ENCODE results near the gene NELFE.
"Not testable (repeated sequence)": the region's sequence is repeated elsewhere in the genome, so short reads cannot be mapped to it uniquely, and the experiment has no call there.

Gene NELFE, protein sequence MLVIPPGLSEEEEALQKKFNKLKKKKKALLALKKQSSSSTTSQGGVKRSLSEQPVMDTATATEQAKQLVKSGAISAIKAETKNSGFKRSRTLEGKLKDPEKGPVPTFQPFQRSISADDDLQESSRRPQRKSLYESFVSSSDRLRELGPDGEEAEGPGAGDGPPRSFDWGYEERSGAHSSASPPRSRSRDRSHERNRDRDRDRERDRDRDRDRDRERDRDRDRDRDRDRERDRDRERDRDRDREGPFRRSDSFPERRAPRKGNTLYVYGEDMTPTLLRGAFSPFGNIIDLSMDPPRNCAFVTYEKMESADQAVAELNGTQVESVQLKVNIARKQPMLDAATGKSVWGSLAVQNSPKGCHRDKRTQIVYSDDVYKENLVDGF

DNA sequence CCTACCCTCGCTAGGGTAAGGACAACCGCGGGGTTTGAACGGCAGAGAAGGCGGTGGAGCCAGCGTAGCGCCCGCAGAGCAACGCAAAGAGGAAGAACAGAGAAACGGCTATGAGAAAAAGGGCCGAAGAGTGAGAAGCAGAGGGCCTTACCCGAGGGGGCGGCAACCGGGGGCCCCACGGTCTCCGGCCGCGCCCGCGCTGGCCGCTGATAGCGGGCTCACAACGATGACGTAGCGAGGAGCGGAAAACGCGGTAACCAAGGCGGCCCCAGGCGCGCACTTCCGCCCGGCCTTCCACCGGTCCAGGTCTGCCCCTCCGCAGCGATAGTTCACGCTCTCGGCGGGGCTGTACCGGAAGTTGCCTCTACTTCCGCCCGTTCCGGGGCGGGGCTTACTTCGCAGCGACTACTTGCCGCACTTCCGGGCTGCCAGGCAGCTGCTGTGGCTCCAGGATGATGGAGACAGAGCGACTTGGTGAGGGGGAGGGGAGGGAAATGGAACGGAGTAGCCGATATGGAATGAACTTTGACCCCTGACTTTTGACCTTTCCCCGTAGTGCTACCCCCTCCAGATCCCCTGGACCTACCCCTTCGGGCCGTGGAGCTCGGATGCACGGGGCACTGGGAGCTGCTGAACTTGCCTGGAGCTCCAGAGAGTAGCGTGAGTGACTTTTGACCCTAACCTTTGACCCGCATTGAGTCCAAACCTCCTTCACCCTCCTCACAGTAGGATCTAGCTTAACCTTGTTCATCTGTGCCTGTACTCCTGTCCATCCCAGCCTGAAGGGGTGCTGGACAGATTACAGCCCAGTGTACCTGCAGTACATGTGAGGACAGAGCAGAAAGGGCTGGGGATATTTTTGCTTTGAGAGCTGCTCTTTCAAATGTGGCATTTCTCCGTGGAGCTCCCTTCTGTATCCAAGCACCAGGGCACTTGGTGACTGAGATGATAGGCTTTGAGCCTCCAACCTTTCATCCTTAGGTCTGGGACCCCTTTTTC lies at the start of gene NELFE, which contains the start of gene SKIC2:
NELFE (minus strand) TSS at position 231 of the 999 bp plus-strand sequence. CDS start 525 bp downstream, outside the sequence.
SKIC2 (plus strand) TSS at position 435 of the 999 bp plus-strand sequence; CDS start at position 453, 18 bp downstream.
- Mint-ChIP-seq H3K36me3 (ENCODE audit: low read depth) (peaks cover 46% of the 10 kb centered on the region), H3K9me3 (no peaks in the 10 kb centered on the region), H3K27me3 (ENCODE audit: low read depth) (no peaks in the 10 kb centered on the region), H3K27ac (peak within 1 kb of the TSS; percentile 80 to 92 (median 90)), H3K4me3 (peak within 1 kb of the TSS; percentile 99 to 100 (median 99)), H3K4me1 (peaks cover 20% of the 10 kb centered on the region)
- TF ChIP-seq, protein P1, sequence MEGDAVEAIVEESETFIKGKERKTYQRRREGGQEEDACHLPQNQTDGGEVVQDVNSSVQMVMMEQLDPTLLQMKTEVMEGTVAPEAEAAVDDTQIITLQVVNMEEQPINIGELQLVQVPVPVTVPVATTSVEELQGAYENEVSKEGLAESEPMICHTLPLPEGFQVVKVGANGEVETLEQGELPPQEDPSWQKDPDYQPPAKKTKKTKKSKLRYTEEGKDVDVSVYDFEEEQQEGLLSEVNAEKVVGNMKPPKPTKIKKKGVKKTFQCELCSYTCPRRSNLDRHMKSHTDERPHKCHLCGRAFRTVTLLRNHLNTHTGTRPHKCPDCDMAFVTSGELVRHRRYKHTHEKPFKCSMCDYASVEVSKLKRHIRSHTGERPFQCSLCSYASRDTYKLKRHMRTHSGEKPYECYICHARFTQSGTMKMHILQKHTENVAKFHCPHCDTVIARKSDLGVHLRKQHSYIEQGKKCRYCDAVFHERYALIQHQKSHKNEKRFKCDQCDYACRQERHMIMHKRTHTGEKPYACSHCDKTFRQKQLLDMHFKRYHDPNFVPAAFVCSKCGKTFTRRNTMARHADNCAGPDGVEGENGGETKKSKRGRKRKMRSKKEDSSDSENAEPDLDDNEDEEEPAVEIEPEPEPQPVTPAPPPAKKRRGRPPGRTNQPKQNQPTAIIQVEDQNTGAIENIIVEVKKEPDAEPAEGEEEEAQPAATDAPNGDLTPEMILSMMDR (IDR thresholded peaks at IDR 0.05; ENCODE audit: unreplicated experiment in 3 of 3), result no peak

DNA sequence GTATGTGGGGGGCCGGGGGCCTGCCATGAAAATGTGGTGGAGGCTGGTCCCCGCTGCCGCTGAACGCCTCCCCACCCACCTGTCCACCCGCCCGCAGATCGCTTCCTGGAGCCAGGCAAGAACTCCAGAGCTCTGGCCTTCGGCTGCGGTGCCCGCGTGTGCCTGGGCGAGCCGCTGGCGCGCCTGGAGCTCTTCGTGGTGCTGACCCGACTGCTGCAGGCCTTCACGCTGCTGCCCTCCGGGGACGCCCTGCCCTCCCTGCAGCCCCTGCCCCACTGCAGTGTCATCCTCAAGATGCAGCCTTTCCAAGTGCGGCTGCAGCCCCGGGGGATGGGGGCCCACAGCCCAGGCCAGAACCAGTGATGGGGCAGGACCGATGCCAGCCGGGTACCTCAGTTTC lies 49.3 kb upstream of the NELFE start:
- not testable (repeated sequence) for H3K27me3 Mint-ChIP-seq (ENCODE audit: low read depth); H3K36me3 Mint-ChIP-seq (ENCODE audit: low read depth)

DNA sequence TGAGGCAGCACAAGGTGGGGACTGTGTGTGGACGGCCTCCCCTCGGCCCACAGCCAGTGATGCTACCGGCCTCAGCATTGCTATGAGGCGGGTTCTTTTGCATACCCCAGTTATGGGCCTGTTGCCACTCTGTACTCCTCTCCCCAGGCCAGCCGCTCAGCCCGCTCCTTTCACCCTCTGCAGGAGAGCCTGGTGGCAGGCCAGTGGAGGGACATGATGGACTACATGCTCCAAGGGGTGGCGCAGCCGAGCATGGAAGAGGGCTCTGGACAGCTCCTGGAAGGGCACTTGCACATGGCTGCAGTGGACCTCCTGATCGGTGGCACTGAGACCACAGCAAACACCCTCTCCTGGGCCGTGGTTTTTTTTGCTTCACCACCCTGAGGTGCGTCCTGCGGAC lies 48.3 kb upstream of the NELFE start:
- not testable (repeated sequence) for H3K9me3 Mint-ChIP-seq; H3K4me1 Mint-ChIP-seq; H3K4me3 Mint-ChIP-seq; H3K27me3 Mint-ChIP-seq (ENCODE audit: low read depth); H3K36me3 Mint-ChIP-seq (ENCODE audit: low read depth); H3K27ac Mint-ChIP-seq

More for the DNA sequence above, 49.3 kb upstream of the NELFE start:
- H3K27ac Mint-ChIP-seq, H3K4me1 Mint-ChIP-seq, H3K9me3 Mint-ChIP-seq, H3K4me3 Mint-ChIP-seq: not testable (repeated sequence)

DNA sequence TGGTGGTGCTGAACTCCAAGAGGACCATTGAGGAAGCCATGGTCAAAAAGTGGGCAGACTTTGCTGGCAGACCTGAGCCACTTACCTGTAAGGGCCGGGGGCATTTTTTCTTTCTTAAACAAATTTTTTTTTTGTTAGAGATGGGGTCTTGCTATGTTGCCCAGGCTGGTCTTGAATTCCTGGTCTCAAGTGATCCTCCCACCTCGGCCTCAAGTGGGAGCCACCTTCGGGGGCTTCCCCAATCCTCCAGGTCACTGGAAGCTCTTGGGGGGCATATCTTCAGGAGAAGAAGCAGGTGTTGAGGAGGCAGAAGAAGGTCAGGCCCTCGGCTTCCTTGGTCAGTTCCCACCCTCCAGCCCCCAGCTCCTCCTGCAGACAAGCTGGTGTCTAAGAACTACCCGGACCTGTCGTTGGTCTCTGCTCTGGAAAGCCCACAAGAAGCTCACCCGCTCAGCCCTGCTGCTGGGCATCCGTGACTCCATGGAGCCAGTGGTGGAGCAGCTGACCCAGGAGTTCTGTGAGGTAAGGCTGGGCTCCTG lies 47.3 kb upstream of the NELFE start:
- not testable (repeated sequence) for H3K27me3 Mint-ChIP-seq (ENCODE audit: low read depth); H3K4me3 Mint-ChIP-seq; H3K36me3 Mint-ChIP-seq (ENCODE audit: low read depth); H3K27ac Mint-ChIP-seq; H3K9me3 Mint-ChIP-seq; H3K4me1 Mint-ChIP-seq

DNA sequence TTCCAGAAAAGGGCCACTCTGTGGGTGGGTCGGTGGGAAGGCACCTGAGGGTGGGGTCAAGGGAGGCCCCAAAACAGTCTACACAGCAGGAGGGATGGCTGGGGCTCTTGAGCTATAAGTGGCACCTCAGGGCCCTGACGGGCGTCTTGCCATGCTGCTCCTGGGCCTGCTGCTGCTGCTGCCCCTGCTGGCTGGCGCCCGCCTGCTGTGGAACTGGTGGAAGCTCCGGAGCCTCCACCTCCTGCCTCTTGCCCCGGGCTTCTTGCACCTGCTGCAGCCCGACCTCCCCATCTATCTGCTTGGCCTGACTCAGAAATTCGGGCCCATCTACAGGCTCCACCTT lies 46.7 kb upstream of the NELFE start:
- H3K9me3 Mint-ChIP-seq; H3K27me3 Mint-ChIP-seq (ENCODE audit: low read depth); H3K4me1 Mint-ChIP-seq; H3K4me3 Mint-ChIP-seq; H3K27ac Mint-ChIP-seq; H3K36me3 Mint-ChIP-seq (ENCODE audit: low read depth): not testable (repeated sequence)

DNA sequence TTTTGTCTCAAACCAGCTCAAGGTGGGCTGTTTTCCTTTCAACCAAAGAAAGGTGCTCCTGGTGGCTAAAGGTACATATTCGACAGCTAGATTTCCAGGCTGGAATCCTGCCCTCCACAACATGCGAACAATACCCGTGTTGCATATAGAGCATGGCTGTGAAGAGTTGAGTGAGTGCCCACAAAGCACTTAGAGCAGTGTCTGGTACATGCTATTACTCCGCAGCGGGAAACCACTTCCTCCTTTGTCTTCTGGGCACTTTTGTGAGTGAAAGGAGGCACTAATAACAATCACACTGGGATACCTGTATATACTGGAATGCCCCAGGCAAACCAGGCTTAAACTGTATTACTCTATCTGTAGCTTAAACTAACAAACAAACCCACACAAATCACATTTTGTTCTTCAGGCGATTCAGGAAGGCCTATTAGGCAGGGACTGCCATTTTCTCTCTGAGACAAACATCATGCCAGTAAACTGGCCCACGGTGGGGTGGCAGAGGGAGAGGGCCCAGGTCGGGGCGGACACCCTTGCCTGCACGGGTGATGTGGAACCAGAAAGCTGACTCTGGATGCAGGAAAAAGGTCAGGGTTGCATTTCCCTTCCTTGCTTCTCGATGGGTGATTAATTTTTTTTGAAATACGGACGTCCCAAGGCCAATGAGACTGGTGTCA lies 46.2 kb upstream of the NELFE start:
- H3K36me3 Mint-ChIP-seq (ENCODE audit: low read depth); H3K27me3 Mint-ChIP-seq (ENCODE audit: low read depth); H3K4me1 Mint-ChIP-seq; H3K4me3 Mint-ChIP-seq; H3K9me3 Mint-ChIP-seq; H3K27ac Mint-ChIP-seq: not testable (repeated sequence)

DNA sequence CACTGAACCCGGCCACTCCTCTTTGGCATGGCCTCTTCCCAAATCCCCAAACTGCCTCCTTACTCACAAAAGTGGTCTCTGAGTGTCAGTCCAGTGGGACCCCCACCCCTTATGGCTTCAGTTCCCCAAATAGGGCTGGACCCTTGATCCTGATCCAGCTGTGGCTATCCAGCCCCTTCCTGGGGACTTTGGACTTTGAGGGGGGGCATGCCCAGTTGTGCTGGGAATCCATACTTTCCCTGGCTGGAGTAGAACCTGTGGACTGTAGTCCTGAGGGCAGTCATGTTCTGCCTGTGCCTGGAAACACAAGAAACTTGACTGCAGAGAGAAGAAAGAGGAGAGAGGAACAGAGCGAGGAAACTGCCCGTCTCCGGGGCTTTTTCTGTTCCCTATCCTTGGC lies 45.6 kb upstream of the NELFE start:
- H3K4me1 Mint-ChIP-seq; H3K4me3 Mint-ChIP-seq; H3K27me3 Mint-ChIP-seq (ENCODE audit: low read depth): not testable (repeated sequence)

DNA sequence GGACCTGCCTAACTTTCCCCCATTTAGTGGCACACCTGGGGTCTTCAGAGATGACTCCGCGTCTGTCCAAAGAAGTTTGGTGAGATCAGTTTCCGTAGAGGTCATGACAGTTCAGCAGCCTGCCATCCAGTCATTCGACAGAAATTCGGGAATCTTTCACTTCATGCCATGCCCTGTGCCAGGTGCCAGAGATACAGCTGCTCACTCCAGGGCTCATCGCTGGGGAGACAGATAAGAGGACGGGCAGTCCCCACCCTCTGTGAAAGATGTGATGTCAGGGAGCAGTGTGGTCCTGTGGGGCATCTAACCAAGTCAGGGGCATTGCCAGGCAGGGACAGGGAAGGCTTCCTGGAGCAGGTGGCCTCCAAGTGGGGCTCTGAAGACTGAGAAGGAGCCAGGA lies 44.5 kb upstream of the NELFE start:
- not testable (repeated sequence) for H3K27me3 Mint-ChIP-seq (ENCODE audit: low read depth); H3K4me1 Mint-ChIP-seq; H3K36me3 Mint-ChIP-seq (ENCODE audit: low read depth); H3K9me3 Mint-ChIP-seq; H3K4me3 Mint-ChIP-seq; H3K27ac Mint-ChIP-seq

More for the DNA sequence above, 45.6 kb upstream of the NELFE start:
- H3K36me3 Mint-ChIP-seq (ENCODE audit: low read depth); H3K27ac Mint-ChIP-seq; H3K9me3 Mint-ChIP-seq: not testable (repeated sequence)

DNA sequence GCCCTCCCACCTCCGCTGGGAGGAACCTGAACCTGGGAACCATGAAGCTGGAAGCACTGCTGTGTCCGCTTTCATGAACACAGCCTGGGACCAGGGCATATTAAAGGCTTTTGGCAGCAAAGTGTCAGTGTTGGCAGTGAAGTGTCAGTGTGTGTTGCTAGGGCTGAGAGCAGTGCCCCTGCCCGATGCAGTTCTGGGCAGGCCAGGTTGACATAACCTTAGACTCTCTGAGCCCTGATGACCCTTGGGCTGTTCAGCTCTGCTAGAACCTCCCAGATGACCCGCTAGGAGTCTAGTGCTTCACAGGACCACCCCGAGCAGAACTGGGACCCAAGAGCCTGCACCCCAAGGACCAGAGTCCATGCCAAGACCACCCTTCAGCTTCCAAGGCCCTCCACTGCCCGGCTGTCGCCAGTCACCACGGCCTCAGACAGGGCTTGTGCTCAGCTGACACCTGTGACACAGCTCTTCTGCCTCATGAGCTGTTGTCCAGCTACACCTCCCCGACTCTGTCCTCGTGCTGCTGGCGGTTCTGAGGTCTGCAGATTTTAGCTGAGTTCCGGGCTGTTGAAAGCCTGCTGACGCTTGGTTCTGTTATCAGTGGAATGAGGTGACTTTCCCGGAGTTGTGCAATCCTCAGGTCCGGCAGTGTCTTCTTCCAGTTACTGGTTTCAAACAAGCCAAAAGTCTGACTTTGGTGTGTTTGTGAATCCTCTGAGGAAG lies 43.9 kb upstream of the NELFE start:
- H3K4me3 Mint-ChIP-seq; H3K27me3 Mint-ChIP-seq (ENCODE audit: low read depth); H3K27ac Mint-ChIP-seq; H3K9me3 Mint-ChIP-seq; H3K36me3 Mint-ChIP-seq (ENCODE audit: low read depth); H3K4me1 Mint-ChIP-seq: not testable (repeated sequence)

DNA sequence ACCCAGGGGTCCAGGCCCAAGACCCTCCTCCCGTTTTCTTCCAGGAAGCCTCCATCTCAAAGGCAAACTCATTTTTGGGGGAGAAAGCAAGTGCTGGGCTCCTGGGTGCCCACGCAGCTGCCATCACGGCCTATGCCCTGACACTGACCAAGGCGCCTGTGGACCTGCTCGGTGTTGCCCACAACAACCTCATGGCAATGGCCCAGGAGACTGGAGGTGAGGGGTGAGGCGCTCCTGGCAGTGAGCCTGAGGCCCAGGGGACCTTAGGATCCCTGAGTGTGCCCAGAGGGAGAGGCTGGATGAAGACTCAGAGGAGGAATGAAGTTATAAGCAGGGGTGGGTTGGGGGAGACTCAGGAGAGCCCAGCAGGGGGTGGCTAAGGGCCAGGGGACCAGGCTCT lies 37.6 kb upstream of the NELFE start:
- not testable (repeated sequence) for H3K9me3 Mint-ChIP-seq; H3K4me1 Mint-ChIP-seq; H3K4me3 Mint-ChIP-seq; H3K27ac Mint-ChIP-seq; H3K27me3 Mint-ChIP-seq (ENCODE audit: low read depth); H3K36me3 Mint-ChIP-seq (ENCODE audit: low read depth)

DNA sequence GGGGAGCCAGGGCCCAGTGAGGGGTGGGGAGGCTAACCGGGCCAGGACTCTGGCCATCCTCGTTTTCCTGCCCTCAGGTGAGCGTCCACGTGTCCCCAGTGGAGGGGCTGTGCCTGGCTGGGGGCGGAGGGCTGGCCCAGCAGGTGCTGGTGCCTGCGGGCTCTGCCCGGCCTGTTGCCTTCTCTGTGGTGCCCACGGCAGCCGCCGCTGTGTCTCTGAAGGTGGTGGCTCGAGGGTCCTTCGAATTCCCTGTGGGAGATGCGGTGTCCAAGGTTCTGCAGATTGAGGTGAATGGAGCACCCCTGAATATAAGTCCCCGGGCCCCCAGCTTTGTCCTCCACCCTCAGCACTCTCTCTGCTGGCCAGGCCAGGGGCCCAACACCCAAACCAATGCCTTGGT lies 35.6 kb upstream of the NELFE start:
- not testable (repeated sequence) for H3K4me1 Mint-ChIP-seq; H3K27ac Mint-ChIP-seq; H3K36me3 Mint-ChIP-seq (ENCODE audit: low read depth); H3K9me3 Mint-ChIP-seq; H3K4me3 Mint-ChIP-seq; H3K27me3 Mint-ChIP-seq (ENCODE audit: low read depth)

DNA sequence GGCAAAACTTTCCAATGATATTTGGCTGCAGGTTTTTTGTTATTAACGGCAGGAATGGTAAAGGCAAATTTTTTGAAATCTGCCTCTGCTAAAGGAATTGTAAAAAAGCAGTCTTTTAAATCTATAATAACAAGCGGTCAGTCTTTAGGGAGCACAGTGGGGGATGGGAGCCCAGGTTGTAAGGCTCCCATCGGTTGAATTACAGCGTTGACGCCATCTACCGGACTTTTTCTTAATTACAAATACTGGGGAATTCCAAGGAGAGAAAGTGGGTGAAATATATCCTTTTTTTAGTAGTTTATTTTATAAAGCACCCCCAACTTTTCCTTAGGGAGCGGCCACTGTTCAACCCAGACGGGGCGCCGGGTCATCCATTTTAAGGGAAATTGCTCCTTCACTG lies 30.6 kb upstream of the NELFE start:
- not testable (repeated sequence) for H3K36me3 Mint-ChIP-seq (ENCODE audit: low read depth); H3K4me1 Mint-ChIP-seq; H3K4me3 Mint-ChIP-seq; H3K27ac Mint-ChIP-seq; H3K27me3 Mint-ChIP-seq (ENCODE audit: low read depth); H3K9me3 Mint-ChIP-seq

DNA sequence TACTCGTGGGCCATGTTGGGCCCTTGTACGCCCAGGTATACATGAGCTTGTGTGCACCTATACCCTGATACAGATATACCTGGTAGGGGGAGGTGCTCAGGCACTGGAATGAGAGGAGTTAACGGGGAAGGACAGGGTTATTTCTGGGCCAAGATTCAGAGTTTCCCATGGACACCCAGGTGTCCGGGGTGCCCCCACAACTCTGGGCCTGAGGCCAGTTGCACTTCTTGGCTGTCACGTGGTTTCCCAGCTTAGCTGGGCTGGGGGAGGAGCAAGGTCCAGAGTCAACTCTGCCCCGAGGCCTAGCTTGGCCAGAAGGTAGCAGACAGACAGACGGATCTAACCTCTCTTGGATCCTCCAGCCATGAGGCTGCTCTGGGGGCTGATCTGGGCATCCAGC lies 23.0 kb upstream of the NELFE start, which contains the start of gene C4A:
C4A (plus strand) TSS at position 314 of the 400 bp plus-strand sequence; CDS start at position 365, 51 bp downstream.
- not testable (repeated sequence) for H3K9me3 Mint-ChIP-seq; H3K4me1 Mint-ChIP-seq; H3K4me3 Mint-ChIP-seq; H3K27me3 Mint-ChIP-seq (ENCODE audit: low read depth); H3K27ac Mint-ChIP-seq
- H3K36me3 Mint-ChIP-seq (ENCODE audit: low read depth), result peaks cover 16% of the 10 kb centered on the region

All from nephron (organoid).